GM12892 (cell line): ENCODE measurements around the gene MAB21L3.
"Not testable (repeated sequence)": the region's sequence is repeated elsewhere in the genome, so short reads cannot be mapped to it uniquely, and the experiment has no call there.

Source experiments
- DNase-seq: peaks from one replicate; pipeline ENCODE4 v3.0.0; 2011; ENCODE audit not compliant: insufficient read length
- FAIRE-seq: peaks from 2 replicates; lab custom pipeline; 2011; peaks lifted over from hg19 to GRCh38; lab: Jason Lieb, UNC
- POLR2A ChIP-seq: IDR thresholded peaks from 2 replicates; pipeline ENCODE4 v1.6.1; 2011; ENCODE audit warnings: low read depth, low read length, control low read depth
- POLR2AphosphoS5 ChIP-seq: IDR thresholded peaks from 2 replicates; pipeline ENCODE4 v1.6.1; 2011; ENCODE audit warnings: low read depth, low read length, control low read depth
- TAF1 ChIP-seq: IDR thresholded peaks from 2 replicates; pipeline ENCODE4 v1.6.1; 2011; ENCODE audit warnings: low read depth, mild to moderate bottlenecking, control low read depth, low read length, borderline replicate concordance

Gene MAB21L3

DNA sequence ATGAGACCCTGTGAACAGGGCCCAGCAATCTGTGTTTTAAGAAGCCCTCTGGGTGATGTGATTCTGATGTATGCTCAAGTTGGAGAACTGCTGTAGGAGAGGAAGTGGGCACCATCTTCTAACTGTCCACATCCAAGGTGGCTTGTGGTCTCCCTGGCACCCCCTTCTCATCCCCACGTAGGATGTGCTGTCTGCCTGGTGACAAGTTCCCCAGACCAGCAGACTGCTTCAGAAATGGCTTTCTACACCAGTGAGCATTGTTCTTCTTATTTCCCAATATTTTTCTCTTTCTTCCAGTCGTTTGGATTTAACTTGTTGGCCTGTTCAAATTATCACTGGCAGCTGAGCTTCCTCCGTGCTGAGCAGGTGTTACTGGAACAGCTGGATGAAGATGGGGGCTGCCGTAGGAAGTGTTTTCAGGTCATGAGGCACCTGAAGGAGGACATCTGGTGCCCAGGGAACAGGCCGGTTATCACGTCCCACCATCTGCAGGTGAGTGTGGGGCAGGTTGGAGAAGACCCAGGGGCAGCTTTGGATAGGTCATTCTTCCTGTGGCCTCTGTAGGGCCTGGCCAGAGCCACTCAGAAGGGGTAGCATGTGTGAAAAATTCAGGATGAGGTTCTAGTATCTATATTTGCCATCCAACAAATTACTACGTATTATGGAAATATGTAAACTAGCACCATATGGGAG lies 16.8 kb downstream of the MAB21L3 start:
- FAIRE-seq, result no peak
- DNase-seq, result no peak
- TF ChIP-seq POLR2AphosphoS5 (no peak), TAF1 (no peak), POLR2A (no peak)

DNA sequence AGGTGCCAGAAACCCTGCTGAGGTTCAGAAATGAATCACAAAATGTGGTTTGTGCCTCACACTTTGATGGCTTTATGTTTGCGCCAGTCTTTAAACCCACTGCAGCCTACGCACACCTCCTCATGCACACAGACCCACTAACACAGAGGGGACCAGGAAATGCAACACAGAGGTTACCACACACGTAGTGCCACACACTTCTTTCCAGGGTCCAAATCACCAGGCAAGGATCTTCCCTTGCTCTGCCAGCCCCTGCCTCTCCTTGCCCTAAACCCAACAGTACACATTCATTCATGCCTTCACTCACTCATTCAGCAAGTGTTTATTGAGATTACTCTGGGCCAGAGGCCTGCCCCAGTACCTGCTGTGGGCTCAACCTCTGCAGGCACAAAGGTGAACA lies 17.5 kb downstream of the MAB21L3 start:
- no peak for FAIRE-seq
- DNase-seq, result no peak
- TF ChIP-seq POLR2AphosphoS5 (no peak), TAF1 (no peak), POLR2A (no peak)

DNA sequence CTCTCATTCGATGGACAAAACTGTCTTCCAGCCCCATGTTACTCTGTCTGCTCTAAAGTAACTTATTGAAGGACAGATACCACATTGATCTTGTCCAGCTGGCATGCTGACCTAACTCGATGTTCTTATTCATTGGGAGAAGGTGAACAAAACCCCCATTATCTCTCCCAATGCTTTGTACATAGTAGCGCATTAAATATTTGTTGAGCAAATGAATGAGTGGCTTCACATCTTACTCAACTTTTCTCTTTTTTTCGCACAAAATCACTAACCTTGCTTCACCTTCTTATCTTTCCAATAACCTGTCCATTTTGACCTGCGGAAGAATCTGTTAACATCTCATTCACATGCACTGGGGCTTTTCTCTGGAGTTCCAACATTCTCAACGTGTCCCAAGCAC lies 18.3 kb downstream of the MAB21L3 start:
- FAIRE-seq (no peak), DNase-seq (no peak)
- TF ChIP-seq TAF1, result no peak
- no peak for TF ChIP-seq POLR2A
- TF ChIP-seq POLR2AphosphoS5, result no peak

DNA sequence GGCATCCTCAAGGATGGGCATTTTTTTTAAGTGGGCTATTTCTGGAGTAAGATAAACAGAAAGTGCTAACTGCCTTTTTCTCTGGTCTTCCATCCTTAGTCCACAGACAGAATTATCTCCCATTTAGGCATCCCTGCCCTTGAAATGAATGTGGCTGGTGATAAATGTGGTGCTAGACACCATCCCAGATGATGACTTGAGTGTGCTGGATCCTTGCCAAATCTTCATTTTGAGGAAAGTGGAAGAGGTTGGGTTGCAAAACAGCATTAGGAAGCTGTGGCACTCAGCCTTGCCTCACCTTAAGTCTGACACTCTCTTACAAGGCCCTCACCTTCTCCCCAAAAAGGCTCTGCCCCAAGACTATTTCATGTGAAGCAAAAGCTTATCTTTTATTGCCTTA lies 19.2 kb downstream of the MAB21L3 start:
- FAIRE-seq, result no peak
- TF ChIP-seq TAF1 (no peak), POLR2A (no peak), POLR2AphosphoS5 (no peak)
- DNase-seq, result no peak

DNA sequence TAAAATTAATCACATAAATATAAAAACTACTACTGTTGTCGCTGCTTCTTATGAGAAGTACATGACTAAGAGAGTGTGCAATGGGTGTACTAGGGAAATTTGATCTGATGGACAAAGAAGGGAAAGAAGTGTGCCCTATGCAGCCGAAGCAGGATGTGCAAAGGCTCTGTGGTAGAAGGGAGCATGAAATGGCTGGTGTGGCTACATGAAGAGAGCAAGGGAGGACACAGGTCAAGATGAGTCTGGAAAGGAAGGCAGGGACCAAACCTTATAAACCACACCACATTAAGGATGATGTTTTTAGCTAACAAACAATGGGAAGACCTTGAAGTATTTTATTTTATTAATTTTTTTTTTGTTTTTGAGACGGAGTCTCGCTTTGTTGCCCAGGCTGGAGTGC lies 20.0 kb downstream of the MAB21L3 start:
- no peak for TF ChIP-seq POLR2AphosphoS5
- TF ChIP-seq POLR2A, result no peak
- TF ChIP-seq TAF1, result no peak
- DNase-seq, result no peak
- no peak for FAIRE-seq

DNA sequence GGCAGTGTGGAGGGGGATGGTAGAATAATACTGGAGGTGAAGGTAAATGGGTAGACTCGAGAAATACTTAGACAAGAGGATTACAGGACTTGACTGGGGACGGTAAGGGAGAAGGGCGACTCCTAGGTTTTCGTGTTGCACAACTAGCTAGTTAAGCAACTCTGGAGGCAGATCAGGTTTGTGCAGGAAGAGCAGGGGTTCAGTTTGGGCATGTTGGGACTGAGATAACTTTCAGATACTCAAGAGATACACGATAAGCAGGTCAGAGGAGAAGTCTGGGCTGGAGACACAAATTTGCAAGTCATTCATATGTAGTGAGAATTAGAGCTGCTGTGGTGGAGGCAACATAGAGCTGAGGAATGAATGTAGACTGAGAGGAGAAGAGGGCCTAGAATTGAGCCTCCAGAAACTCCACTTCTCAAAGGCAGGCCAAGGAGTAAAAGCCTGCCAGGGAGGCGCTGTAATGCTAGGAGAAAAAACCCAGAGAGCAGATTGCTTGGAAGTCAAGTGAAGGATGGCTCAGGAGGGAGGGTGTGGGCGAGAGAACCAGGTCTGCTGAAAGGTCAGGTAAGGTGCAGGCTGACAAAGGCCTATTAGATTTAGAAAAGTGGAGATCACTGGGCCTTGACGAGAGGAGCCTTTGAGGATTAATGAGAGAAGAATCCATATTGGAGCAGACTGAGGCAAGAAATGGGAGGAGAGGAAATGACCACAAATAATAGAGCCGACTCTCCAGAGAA lies 20.8 kb downstream of the MAB21L3 start:
- TF ChIP-seq POLR2AphosphoS5, result no peak
- TF ChIP-seq TAF1, result no peak
- no peak for TF ChIP-seq POLR2A
- FAIRE-seq (no peak), DNase-seq (no peak)

DNA sequence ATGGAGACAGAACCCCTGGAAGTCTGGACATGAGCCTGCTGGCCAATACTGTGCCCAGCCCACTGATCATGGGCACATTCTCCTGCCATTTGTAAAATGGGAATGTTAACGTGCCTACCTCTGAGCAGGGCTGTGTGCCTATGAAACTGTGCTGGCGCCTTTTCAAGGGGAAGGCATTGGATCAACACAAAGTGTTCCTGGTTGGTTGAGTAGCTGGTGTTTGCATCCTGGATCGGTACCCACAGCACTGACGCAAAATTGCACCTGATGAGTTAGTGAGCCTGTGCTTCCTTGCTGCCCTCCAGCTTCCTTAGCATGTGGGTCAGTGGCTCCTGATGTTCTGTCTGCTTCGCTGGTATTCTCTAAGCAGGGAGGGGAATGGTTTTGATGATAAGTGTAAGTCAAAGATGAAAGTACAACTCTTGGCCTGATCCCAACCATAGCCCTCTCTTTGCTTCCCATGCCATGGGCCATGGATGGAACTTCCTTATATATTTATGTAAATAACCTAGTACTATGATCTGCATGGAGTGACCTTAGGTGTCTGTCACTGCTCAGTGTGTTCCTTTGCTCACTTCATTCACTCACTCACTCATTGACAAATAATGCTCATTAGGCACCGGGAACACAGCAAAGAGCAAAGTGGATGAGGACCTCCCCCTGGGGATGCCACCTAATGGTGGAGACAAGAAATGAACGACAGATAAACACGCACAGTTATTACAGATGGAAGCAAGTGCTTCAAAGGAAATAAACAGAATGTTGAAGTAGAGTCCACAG lies 22.7 kb downstream of the MAB21L3 start:
- no peak for DNase-seq
- no peak for FAIRE-seq
- TF ChIP-seq POLR2A (no peak), TAF1 (no peak), POLR2AphosphoS5 (no peak)

DNA sequence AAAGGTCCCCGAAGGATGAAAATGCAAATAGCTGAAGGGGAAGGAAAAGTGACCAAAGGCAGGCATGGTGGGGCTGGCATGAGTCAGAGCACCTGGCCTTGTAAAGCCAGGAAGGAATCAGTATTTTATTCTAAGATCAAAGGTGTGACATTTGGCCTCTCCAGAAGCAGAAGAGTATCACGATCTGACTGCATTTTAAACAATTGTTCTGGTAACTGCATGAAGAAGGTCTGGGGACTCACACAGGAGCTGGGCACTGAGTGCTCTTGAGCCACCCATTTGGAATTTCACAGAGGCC lies 23.2 kb downstream of the MAB21L3 start:
- FAIRE-seq, result no peak
- no peak for DNase-seq
- TF ChIP-seq POLR2A, result no peak
- no peak for TF ChIP-seq POLR2AphosphoS5
- TF ChIP-seq TAF1, result no peak

DNA sequence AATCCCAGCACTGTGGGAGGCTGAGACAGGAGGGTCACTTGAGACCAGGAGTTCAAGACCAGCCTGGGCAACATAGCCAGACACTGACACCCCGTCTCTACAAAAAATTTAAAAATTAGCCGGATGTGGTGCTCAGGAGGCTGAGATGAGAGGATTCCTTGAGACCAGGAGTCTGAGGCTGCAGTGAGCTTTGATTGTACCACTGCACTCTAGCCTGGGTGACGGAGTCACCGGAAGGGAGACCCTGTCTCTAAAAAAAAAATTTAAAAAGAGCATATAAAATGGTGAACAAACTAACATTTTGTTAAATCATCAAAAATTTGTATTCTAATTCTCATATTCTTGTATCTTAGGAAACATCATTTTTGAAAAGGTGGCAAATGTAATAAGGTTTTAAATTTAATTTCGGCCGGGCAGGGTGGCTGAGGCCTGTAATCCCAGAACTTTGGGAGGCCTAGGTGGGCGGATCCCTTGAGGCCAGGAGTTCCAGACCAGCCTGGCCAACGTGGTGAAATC lies 27.1 kb downstream of the MAB21L3 start:
- FAIRE-seq (no peak), DNase-seq (no peak)
- TF ChIP-seq POLR2A (no peak), POLR2AphosphoS5 (no peak), TAF1 (no peak)

DNA sequence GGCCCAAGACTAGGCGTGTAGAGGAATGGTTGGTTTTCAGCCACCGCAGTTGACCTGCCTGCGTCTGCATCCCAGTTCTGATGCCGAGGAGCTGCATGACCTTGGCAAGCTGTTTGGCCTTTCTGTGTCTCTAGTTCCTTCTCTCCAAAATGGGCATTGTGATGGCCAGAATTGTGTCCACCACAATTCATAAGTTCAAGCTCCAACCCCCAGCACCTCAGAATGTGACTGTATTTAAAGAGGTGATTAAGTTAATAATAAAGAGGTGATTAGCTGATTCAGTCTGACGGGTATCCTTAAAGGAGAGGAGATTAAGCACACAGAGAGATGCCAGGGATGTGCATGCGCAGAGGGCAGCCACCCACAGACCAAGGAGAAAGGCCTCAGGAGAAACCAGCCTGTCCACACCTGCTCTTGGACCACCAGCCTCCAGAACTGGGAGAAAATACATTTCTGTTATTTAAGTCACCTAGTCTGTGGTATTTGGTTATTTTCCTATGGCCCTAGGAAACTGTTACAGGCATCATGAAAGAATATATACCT lies 28.5 kb downstream of the MAB21L3 start:
- FAIRE-seq, result no peak
- TF ChIP-seq POLR2A, result no peak
- no peak for TF ChIP-seq POLR2AphosphoS5
- TF ChIP-seq TAF1, result no peak
- DNase-seq, result no peak

DNA sequence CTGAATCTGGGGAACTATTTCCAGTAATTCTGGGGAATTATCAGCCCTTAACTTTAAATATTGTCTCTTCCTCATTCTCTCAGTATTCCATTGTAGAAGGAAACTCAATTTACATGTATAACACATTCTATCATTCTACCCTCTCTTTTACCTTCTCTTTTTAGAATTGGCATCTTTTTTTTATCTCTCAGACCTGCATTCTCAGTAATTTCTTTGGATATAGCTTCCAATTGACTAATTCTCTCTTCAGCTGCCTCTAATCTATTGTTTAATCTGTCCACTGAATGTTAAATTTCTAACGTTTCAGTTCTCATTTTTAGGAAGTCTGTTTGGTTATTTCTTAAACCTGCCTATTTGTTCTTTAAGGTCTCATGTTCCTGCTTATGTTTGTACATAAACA lies 33.0 kb downstream of the MAB21L3 start:
- DNase-seq, result no peak
- no peak for FAIRE-seq
- TF ChIP-seq TAF1, result no peak
- TF ChIP-seq POLR2A, result no peak
- no peak for TF ChIP-seq POLR2AphosphoS5

DNA sequence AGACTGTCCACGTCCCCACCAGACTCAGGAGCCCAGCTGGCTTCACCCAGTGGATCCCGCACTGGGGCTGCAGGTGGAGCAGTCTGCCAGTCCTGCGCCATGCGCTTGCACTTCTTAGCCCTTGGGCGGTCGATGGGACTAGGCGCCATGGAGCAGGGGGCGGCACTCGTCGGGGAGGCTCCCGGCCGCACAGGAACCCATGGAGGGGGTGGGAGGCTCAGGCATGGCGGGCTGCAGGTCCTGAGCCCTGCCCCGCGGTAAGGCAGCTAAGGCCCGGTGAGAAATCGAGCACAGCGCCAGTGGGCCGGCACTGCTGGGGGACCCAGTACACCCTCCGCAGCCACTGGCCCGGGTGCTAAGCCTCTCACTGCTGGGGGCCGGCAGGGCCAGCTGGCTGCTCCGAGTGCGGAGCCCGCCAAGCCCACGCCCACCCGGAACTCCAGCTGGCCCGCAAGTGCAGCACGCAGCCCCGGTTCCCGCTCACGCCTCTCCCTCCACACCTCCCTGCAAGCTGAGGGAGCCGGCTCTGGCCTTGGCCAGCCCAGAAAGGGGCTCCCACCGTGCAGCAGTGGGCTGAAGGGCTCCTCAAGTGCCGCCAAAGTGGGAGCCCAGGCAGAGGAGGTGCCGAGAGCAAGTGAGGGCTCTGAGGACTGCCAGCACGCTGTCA lies 35.4 kb downstream of the MAB21L3 start:
- not testable (repeated sequence) for DNase-seq, FAIRE-seq
